ENCODE measurements around the gene DMRT2. TPM values are rescaled to one million over a fixed set of nuclear protein-coding genes. Genes with fewer than 3 reads are reported as not detected.

The DMRT2 gene
- total RNA-seq (1 to 10 TPM; 1.7 to 2.0 TPM), polyA plus RNA-seq (ENCODE audit: insufficient read length in 2 of 2) (1 to 10 TPM; 3.2 to 3.9 TPM)
- long read RNA-seq, donor 1, partial matches to known transcripts = 0 of 1 reads
- long read RNA-seq, donor 1, other reads (novel, unspliced or antisense) = 0 of 1 reads
- long read RNA-seq, donor 2, partial matches to known transcripts = 0 of 3 reads
- long read RNA-seq, donor 2, other reads (novel, unspliced or antisense) = 0 of 3 reads
- long read RNA-seq, donor 3 = 0 reads
- long read RNA-seq, donor 4 = 0 reads

- WGBS (ENCODE audit: insufficient coverage) = 0% methylated on average over 44 of the region's 48 CpGs
- Histone ChIP-seq H3K9me3 (ENCODE audit: control insufficient read depth, insufficient read depth, low read length) (no peaks in the 10 kb centered on the region), H3K4me3 (ENCODE audit: low read depth, low read length) (peak within 1 kb of the TSS; percentile 13), H3K27me3 (ENCODE audit: control insufficient read depth, insufficient read depth, low read length) (peaks cover 97% of the 10 kb centered on the region), H3K27ac (ENCODE audit: low read depth, low read length) (no peak within 1 kb of the TSS), H3K36me3 (ENCODE audit: control insufficient read depth, insufficient read depth, low read length) (no peaks in the 10 kb centered on the region), H3K4me1 (ENCODE audit: control insufficient read depth, insufficient read depth, low read length) (peaks cover 52% of the 10 kb centered on the region)
- DNase-seq (ENCODE audit: low read depth in 4 of 6, low spot score in 6 of 6) = peak; percentile 80 to 97 (median 84)
Measured at GRCh38 chr9:1050125-1050895, at the start of gene DMRT2. DMRT2 (plus strand) TSS chr9:1050357; CDS start chr9:1051614, 1,257 bp downstream.

GRCh38 chr9:1001838-1002237 lies 48.3 kb upstream of the DMRT2 start:
- H3K4me3 ChIP-seq (ENCODE audit: low read depth, low read length) = no peak overlapping the region
- H3K4me1 ChIP-seq (ENCODE audit: control insufficient read depth, insufficient read depth, low read length) = peaks cover 4% of the 10 kb centered on the region
- H3K27me3 ChIP-seq (ENCODE audit: control insufficient read depth, insufficient read depth, low read length) = no peaks in the 10 kb centered on the region
- WGBS (ENCODE audit: insufficient coverage) = 100% methylated on average over 4 of the region's 4 CpGs
- no peaks in the 10 kb centered on the region for H3K9me3 ChIP-seq (ENCODE audit: control insufficient read depth, insufficient read depth, low read length)
- no peak for DNase-seq (ENCODE audit: low read depth in 4 of 6, low spot score in 6 of 6)
- no peaks in the 10 kb centered on the region for H3K36me3 ChIP-seq (ENCODE audit: control insufficient read depth, insufficient read depth, low read length)
- no peak overlapping the region for H3K27ac ChIP-seq (ENCODE audit: low read depth, low read length)

- Histone ChIP-seq H3K4me1 (ENCODE audit: control insufficient read depth, insufficient read depth, low read length) (peaks cover 4% of the 10 kb centered on the region), H3K27ac (ENCODE audit: low read depth, low read length) (no peak overlapping the region), H3K36me3 (ENCODE audit: control insufficient read depth, insufficient read depth, low read length) (no peaks in the 10 kb centered on the region), H3K4me3 (ENCODE audit: low read depth, low read length) (no peak overlapping the region), H3K27me3 (ENCODE audit: control insufficient read depth, insufficient read depth, low read length) (peaks cover 1% of the 10 kb centered on the region), H3K9me3 (ENCODE audit: control insufficient read depth, insufficient read depth, low read length) (no peaks in the 10 kb centered on the region)
- WGBS (ENCODE audit: insufficient coverage) = no CpG with 5 or more reads among the region's 2 CpGs
- no peak for DNase-seq (ENCODE audit: low read depth in 4 of 6, low spot score in 6 of 6)
Measured at GRCh38 chr9:1002678-1003077, 47.5 kb upstream of the DMRT2 start.

- Histone ChIP-seq H3K4me3 (ENCODE audit: low read depth, low read length) (no peak overlapping the region), H3K9me3 (ENCODE audit: control insufficient read depth, insufficient read depth, low read length) (no peaks in the 10 kb centered on the region), H3K4me1 (ENCODE audit: control insufficient read depth, insufficient read depth, low read length) (peaks cover 4% of the 10 kb centered on the region), H3K27me3 (ENCODE audit: control insufficient read depth, insufficient read depth, low read length) (peaks cover 3% of the 10 kb centered on the region), H3K27ac (ENCODE audit: low read depth, low read length) (no peak overlapping the region), H3K36me3 (ENCODE audit: control insufficient read depth, insufficient read depth, low read length) (no peaks in the 10 kb centered on the region)
- WGBS (ENCODE audit: insufficient coverage) = 70% methylated on average over 4 of the region's 10 CpGs
- peak; percentile 15 to 86 (median 48) for DNase-seq (ENCODE audit: low read depth in 4 of 6, low spot score in 6 of 6)
Measured at GRCh38 chr9:1005043-1005667, 45.0 kb upstream of the DMRT2 start.

- H3K9me3 ChIP-seq (ENCODE audit: control insufficient read depth, insufficient read depth, low read length) = no peaks in the 10 kb centered on the region
- H3K27ac ChIP-seq (ENCODE audit: low read depth, low read length) = no peak overlapping the region
- peaks cover 4% of the 10 kb centered on the region for H3K4me1 ChIP-seq (ENCODE audit: control insufficient read depth, insufficient read depth, low read length)
- H3K4me3 ChIP-seq (ENCODE audit: low read depth, low read length) = no peak overlapping the region
- H3K36me3 ChIP-seq (ENCODE audit: control insufficient read depth, insufficient read depth, low read length) = no peaks in the 10 kb centered on the region
- H3K27me3 ChIP-seq (ENCODE audit: control insufficient read depth, insufficient read depth, low read length) = peaks cover 3% of the 10 kb centered on the region
- DNase-seq (ENCODE audit: low read depth in 4 of 6, low spot score in 6 of 6) = no peak
- WGBS (ENCODE audit: insufficient coverage) = 95% methylated on average over 2 of the region's 3 CpGs
Measured at GRCh38 chr9:1007312-1007711, 42.8 kb upstream of the DMRT2 start.

GRCh38 chr9:1008216-1008615 lies 41.9 kb upstream of the DMRT2 start:
- H3K4me1 ChIP-seq (ENCODE audit: control insufficient read depth, insufficient read depth, low read length) = peaks cover 4% of the 10 kb centered on the region
- no peak overlapping the region for H3K27ac ChIP-seq (ENCODE audit: low read depth, low read length)
- DNase-seq (ENCODE audit: low read depth in 4 of 6, low spot score in 6 of 6) = no peak
- no peaks in the 10 kb centered on the region for H3K36me3 ChIP-seq (ENCODE audit: control insufficient read depth, insufficient read depth, low read length)
- no peaks in the 10 kb centered on the region for H3K9me3 ChIP-seq (ENCODE audit: control insufficient read depth, insufficient read depth, low read length)
- H3K4me3 ChIP-seq (ENCODE audit: low read depth, low read length) = no peak overlapping the region
- WGBS (ENCODE audit: insufficient coverage) = no CpG with 5 or more reads among the region's 3 CpGs
- H3K27me3 ChIP-seq (ENCODE audit: control insufficient read depth, insufficient read depth, low read length) = peaks cover 3% of the 10 kb centered on the region

GRCh38 chr9:1009101-1009707 lies 41.0 kb upstream of the DMRT2 start:
- Histone ChIP-seq H3K4me3 (ENCODE audit: low read depth, low read length) (no peak overlapping the region), H3K36me3 (ENCODE audit: control insufficient read depth, insufficient read depth, low read length) (no peaks in the 10 kb centered on the region), H3K9me3 (ENCODE audit: control insufficient read depth, insufficient read depth, low read length) (no peaks in the 10 kb centered on the region), H3K27me3 (ENCODE audit: control insufficient read depth, insufficient read depth, low read length) (peaks cover 3% of the 10 kb centered on the region), H3K27ac (ENCODE audit: low read depth, low read length) (no peak overlapping the region), H3K4me1 (ENCODE audit: control insufficient read depth, insufficient read depth, low read length) (peaks cover 4% of the 10 kb centered on the region)
- WGBS (ENCODE audit: insufficient coverage) = 10% methylated on average over 14 of the region's 14 CpGs
- DNase-seq (ENCODE audit: low read depth in 4 of 6, low spot score in 6 of 6) = peak; percentile 46 to 94 (median 69)

- Histone ChIP-seq H3K27me3 (ENCODE audit: control insufficient read depth, insufficient read depth, low read length) (no peaks in the 10 kb centered on the region), H3K27ac (ENCODE audit: low read depth, low read length) (no peak overlapping the region)
- no peak for DNase-seq (ENCODE audit: low read depth in 4 of 6, low spot score in 6 of 6)
Measured at GRCh38 chr9:1013021-1013420, 37.1 kb upstream of the DMRT2 start.

GRCh38 chr9:1014225-1014624 lies 35.9 kb upstream of the DMRT2 start:
- Histone ChIP-seq H3K27ac (ENCODE audit: low read depth, low read length) (no peak overlapping the region), H3K36me3 (ENCODE audit: control insufficient read depth, insufficient read depth, low read length) (no peaks in the 10 kb centered on the region), H3K4me1 (ENCODE audit: control insufficient read depth, insufficient read depth, low read length) (peaks cover 2% of the 10 kb centered on the region), H3K4me3 (ENCODE audit: low read depth, low read length) (no peak overlapping the region), H3K27me3 (ENCODE audit: control insufficient read depth, insufficient read depth, low read length) (no peaks in the 10 kb centered on the region), H3K9me3 (ENCODE audit: control insufficient read depth, insufficient read depth, low read length) (no peaks in the 10 kb centered on the region)
- peak in 1 of 6 donors; percentile 72 for DNase-seq (ENCODE audit: low read depth in 4 of 6, low spot score in 6 of 6)
- 83% methylated on average over 1 of the region's 4 CpGs for WGBS (ENCODE audit: insufficient coverage)

More at GRCh38 chr9:1013021-1013420, 37.1 kb upstream of the DMRT2 start:
- Histone ChIP-seq H3K4me1 (ENCODE audit: control insufficient read depth, insufficient read depth, low read length) (peaks cover 4% of the 10 kb centered on the region), H3K9me3 (ENCODE audit: control insufficient read depth, insufficient read depth, low read length) (no peaks in the 10 kb centered on the region), H3K4me3 (ENCODE audit: low read depth, low read length) (no peak overlapping the region), H3K36me3 (ENCODE audit: control insufficient read depth, insufficient read depth, low read length) (no peaks in the 10 kb centered on the region)
- WGBS (ENCODE audit: insufficient coverage) = 67% methylated on average over 3 of the region's 5 CpGs
